ENCODE data around the gene CEACAM7.
A peak's percentile ranks its signal among the peaks of the same experiment; 100 is the strongest.
"Not testable (repeated sequence)": the region's sequence is repeated elsewhere in the genome, so short reads cannot be mapped to it uniquely, and the experiment has no call there.

Gene CEACAM7

GRCh38 chr19:41688098-41688497, at the start of gene CEACAM7:
CEACAM7 (minus strand) TSS chr19:41688270; CDS start chr19:41688165, 105 bp downstream.
- DNase-seq: no peak

- no peak for DNase-seq
These were observed 47.1 kb upstream of the CEACAM7 start for GRCh38 chr19:41735071-41735600.

- DNase-seq: no peak
These were observed 46.5 kb upstream of the CEACAM7 start for GRCh38 chr19:41734585-41734984.

GRCh38 chr19:41734156-41734555, 46.1 kb upstream of the CEACAM7 start:
- no peak for DNase-seq

GRCh38 chr19:41726493-41726892, 38.4 kb upstream of the CEACAM7 start:
- DNase-seq: no peak

- no peak for DNase-seq
These were observed 32.0 kb upstream of the CEACAM7 start for GRCh38 chr19:41720103-41720502.

GRCh38 chr19:41718761-41719160, 30.7 kb upstream of the CEACAM7 start:
- DNase-seq: no peak

GRCh38 chr19:41714598-41714997, 26.5 kb upstream of the CEACAM7 start:
- no peak for DNase-seq

- no peak for DNase-seq
These were observed 23.5 kb upstream of the CEACAM7 start for GRCh38 chr19:41711376-41712261.

- DNase-seq: no peak
These were observed 22.0 kb upstream of the CEACAM7 start for GRCh38 chr19:41709951-41710645.

GRCh38 chr19:41709516-41709915, 21.4 kb upstream of the CEACAM7 start:
- not testable (repeated sequence) for DNase-seq

- no peak for DNase-seq
These were observed 20.4 kb upstream of the CEACAM7 start, which contains the start of gene CEACAM5 for GRCh38 chr19:41708481-41708880. CEACAM5 (plus strand) TSS chr19:41708626; CDS start chr19:41708732, 106 bp downstream.

GRCh38 chr19:41707871-41708371, 19.9 kb upstream of the CEACAM7 start:
- no peak for DNase-seq

- DNase-seq: no peak
These were observed 19.4 kb upstream of the CEACAM7 start for GRCh38 chr19:41707502-41707812.

GRCh38 chr19:41706741-41707501, 18.9 kb upstream of the CEACAM7 start:
- DNase-seq: peak; percentile 88

- DNase-seq: peak; percentile 49
These were observed 17.5 kb upstream of the CEACAM7 start for GRCh38 chr19:41705393-41706174.

- no peak for DNase-seq
These were observed 15.7 kb upstream of the CEACAM7 start for GRCh38 chr19:41703602-41704293.

- DNase-seq: peak; percentile 6
These were observed 14.1 kb upstream of the CEACAM7 start for GRCh38 chr19:41702171-41702651.

GRCh38 chr19:41701401-41702075, 13.5 kb upstream of the CEACAM7 start:
- peak; percentile 28 for DNase-seq

GRCh38 chr19:41700381-41701195, 12.5 kb upstream of the CEACAM7 start:
- no peak for DNase-seq
